Fibroblast of lung (primary cell): Measurements from ENCODE around the gene SLC35E1. TPM values are rescaled to one million over a fixed set of nuclear protein-coding genes. Genes with fewer than 3 reads are reported as not detected.

Experiments
- DNase-seq, 2 donors: peaks; one replicate each; pipeline versions ENCODE4 v3.0.0 to v3.0.0-alpha.2; 2010; ENCODE audit warnings: low read depth in 2 of 2
- H2AFZ ChIP-seq: 2 replicates; pipeline ENCODE4 v1.5.1; 2012; ENCODE audit warnings: low read length, control low read depth, inconsistent platforms
- H3K27ac ChIP-seq: 2 replicates; pipeline ENCODE4 v1.5.1; 2011; ENCODE audit warnings: low read length, control low read depth; ENCODE audit not compliant: insufficient read depth
- H3K27me3 ChIP-seq: 2 replicates; pipeline ENCODE4 v1.5.1; 2011; ENCODE audit warnings: mild to moderate bottlenecking, low read length; ENCODE audit not compliant: control insufficient read depth, insufficient read depth
- H3K36me3 ChIP-seq: 2 replicates; pipeline ENCODE4 v1.5.1; 2011; ENCODE audit warnings: low read length; ENCODE audit not compliant: control insufficient read depth, insufficient read depth
- H3K4me1 ChIP-seq: 2 replicates; pipeline ENCODE4 v1.5.1; 2011; ENCODE audit warnings: low read length; ENCODE audit not compliant: control insufficient read depth, insufficient read depth; ENCODE audit errors: extremely low read depth
- H3K4me2 ChIP-seq: 2 replicates; pipeline ENCODE4 v1.5.1; 2011; ENCODE audit warnings: low read length, control low read depth; ENCODE audit not compliant: insufficient read depth; ENCODE audit errors: extremely low read depth
- H3K4me3 ChIP-seq, 4 experiments: fragments of 200-600 bp in 1 of 4; sonication (generic) in 1 of 4; replicated peaks in 1 of 4; 2 replicates each; pipeline ENCODE4 v1.5.1; 2011 to 2016; ENCODE audit warnings: low read length in 4 of 4, low read depth in 3 of 4, mild to moderate bottlenecking in 3 of 4, control low read depth in 2 of 4, inconsistent platforms in 1 of 4, mixed read lengths in 1 of 4; ENCODE audit not compliant: insufficient read depth in 1 of 4; ENCODE audit errors: control extremely low read depth in 1 of 4
- H3K79me2 ChIP-seq: 2 replicates; pipeline ENCODE4 v1.5.1; 2012; ENCODE audit warnings: mild to moderate bottlenecking, low read length, inconsistent platforms; ENCODE audit not compliant: control insufficient read depth, insufficient read depth
- H3K9ac ChIP-seq: 2 replicates; pipeline ENCODE4 v1.5.1; 2011; ENCODE audit warnings: mild to moderate bottlenecking, low read length, control low read depth; ENCODE audit not compliant: insufficient read depth
- H3K9me3 ChIP-seq: 2 replicates; pipeline ENCODE4 v1.5.1; 2012; ENCODE audit warnings: low read depth, low read length; ENCODE audit not compliant: control insufficient read depth, insufficient read depth
- H4K20me1 ChIP-seq: 2 replicates; pipeline ENCODE4 v1.5.1; 2011; ENCODE audit warnings: low read length; ENCODE audit not compliant: control insufficient read depth, insufficient read depth; ENCODE audit errors: extremely low read depth
- EZH2 ChIP-seq: IDR thresholded peaks from 2 replicates; pipeline ENCODE4 v1.5.1; 2012; ENCODE audit warnings: low read length, control low read depth, mild to moderate bottlenecking; ENCODE audit errors: missing control alignments
- polyA plus RNA-seq, 2 donors: library from polyadenylated mRNA; depleted of rRNA in 1 of 2; stranded (reverse) in 1 of 2; unstranded in 1 of 2; fragments of >200 nt; gene quantifications; 2 replicates each; pipeline ENCODE4 v1.2.1, GENCODE V29; 2011 to 2012; ENCODE audit warnings: missing spikeins in 1 of 2
- total RNA-seq: library from RNA; depleted of rRNA; stranded (reverse); fragments of >200 nt; gene quantifications from 2 replicates; pipeline ENCODE4 v1.2.1, GENCODE V29; 2014
- TF ChIP-seq, protein P1 (sequence below), 2 donors: IDR thresholded peaks in 1 of 2; conservative IDR thresholded peaks in 1 of 2; 1 replicate in 1 of 2; 2 replicates in 1 of 2; pipeline ENCODE4 v1.5.1; 2011 to 2012; ENCODE audit warnings: low read length in 2 of 2, control low read depth in 1 of 2, inconsistent platforms in 1 of 2, low read depth in 1 of 2, mild to moderate bottlenecking in 1 of 2

SLC35E1 gene
- total and polyA plus RNA-seq, 2 donors (not counting 1 experiment from before 2014, with no cell fraction given) = 19.0 to 36.1 TPM

DNA sequence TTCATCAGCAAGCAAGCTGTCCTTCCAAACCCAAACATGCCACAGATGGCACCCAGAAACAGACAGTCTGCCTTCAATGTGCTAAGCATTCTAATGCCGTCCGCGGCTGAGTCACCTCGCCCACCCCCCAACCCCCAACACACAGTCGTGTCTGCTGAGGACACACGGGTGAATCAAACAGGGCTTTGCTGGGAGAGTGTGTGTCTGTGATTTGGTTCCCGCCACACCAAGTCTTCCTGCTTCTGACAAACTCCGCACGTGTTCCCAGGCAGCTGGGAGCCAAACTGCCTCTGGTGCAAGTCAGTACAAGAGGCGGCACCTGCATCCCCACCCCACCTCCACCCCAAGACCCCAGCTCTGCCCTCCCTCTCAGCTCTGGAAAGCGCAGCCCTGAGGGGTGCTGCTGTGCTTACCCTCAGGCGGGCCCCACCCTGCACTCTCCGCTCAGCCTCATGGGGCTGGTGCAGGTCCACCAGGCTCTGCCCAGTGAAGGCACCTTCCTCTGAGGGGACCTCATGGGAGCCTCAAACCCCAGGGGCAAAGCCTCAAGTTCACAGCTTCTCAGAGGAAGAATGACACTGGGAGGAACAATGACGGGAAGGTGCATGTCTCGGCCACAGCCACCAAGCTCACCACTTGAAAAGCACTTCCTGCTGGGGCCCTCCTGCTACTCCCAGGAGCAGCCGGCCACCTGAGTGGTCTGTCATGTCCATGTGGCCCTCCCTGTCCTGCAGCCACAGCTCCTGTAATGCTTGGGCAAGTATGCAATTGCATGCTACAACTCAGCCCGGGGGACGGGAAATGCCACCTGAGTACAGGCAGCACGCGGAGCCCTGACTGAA is 15.0 kb upstream of the SLC35E1 start:
- peaks cover 10% of the 10 kb centered on the region for H4K20me1 ChIP-seq
- H3K9ac ChIP-seq = no peak overlapping the region
- peaks cover 88% of the 10 kb centered on the region for H3K79me2 ChIP-seq
- H3K9me3 ChIP-seq = no peaks in the 10 kb centered on the region
- no peak overlapping the region for H3K27ac ChIP-seq
- H3K27me3 ChIP-seq = no peaks in the 10 kb centered on the region
- TF ChIP-seq, protein P1, sequence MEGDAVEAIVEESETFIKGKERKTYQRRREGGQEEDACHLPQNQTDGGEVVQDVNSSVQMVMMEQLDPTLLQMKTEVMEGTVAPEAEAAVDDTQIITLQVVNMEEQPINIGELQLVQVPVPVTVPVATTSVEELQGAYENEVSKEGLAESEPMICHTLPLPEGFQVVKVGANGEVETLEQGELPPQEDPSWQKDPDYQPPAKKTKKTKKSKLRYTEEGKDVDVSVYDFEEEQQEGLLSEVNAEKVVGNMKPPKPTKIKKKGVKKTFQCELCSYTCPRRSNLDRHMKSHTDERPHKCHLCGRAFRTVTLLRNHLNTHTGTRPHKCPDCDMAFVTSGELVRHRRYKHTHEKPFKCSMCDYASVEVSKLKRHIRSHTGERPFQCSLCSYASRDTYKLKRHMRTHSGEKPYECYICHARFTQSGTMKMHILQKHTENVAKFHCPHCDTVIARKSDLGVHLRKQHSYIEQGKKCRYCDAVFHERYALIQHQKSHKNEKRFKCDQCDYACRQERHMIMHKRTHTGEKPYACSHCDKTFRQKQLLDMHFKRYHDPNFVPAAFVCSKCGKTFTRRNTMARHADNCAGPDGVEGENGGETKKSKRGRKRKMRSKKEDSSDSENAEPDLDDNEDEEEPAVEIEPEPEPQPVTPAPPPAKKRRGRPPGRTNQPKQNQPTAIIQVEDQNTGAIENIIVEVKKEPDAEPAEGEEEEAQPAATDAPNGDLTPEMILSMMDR (conservative IDR thresholded peaks at IDR 0.05 in 1 of 2, IDR thresholded peaks at IDR 0.05 in 1 of 2; ENCODE audit: low read depth in 1 of 2, low read length in 2 of 2) = no peak
- TF ChIP-seq EZH2 = no peak
- H3K4me1 ChIP-seq = peaks cover 10% of the 10 kb centered on the region
- H3K4me2 ChIP-seq = no peak overlapping the region
- no peak overlapping the region for H2AFZ ChIP-seq
- peak; percentile 9 to 71 for DNase-seq
- no peaks in the 10 kb centered on the region for H3K36me3 ChIP-seq
- no peak overlapping the region for H3K4me3 ChIP-seq

DNA sequence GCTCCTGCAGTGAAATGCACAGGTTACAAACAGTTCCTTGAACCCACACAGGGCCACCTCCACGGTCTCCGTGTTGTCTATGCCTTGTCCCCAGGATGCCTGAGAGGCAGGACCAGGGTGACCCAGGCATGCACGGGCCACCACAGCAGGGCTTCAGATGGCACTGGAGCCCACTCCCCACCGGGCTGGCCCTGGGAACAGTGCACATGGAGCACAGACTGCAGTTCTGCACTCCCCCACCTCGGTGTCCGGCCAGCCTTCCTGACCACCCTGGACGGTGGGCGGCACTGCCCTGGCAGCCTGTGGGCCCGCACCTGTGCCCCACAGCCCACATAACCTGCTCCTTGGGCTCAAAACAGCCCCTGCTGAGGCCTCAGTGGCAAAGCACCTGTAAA is 14.3 kb upstream of the SLC35E1 start:
- no peak for DNase-seq
- Histone ChIP-seq H3K36me3 (no peaks in the 10 kb centered on the region), H3K27me3 (no peaks in the 10 kb centered on the region), H3K4me3 (no peak overlapping the region), H3K4me2 (no peak overlapping the region), H2AFZ (no peak overlapping the region), H3K9me3 (no peaks in the 10 kb centered on the region), H3K79me2 (peaks cover 88% of the 10 kb centered on the region), H3K27ac (no peak overlapping the region), H3K4me1 (peaks cover 14% of the 10 kb centered on the region), H4K20me1 (peaks cover 10% of the 10 kb centered on the region), H3K9ac (no peak overlapping the region)
- no peak for TF ChIP-seq EZH2

DNA sequence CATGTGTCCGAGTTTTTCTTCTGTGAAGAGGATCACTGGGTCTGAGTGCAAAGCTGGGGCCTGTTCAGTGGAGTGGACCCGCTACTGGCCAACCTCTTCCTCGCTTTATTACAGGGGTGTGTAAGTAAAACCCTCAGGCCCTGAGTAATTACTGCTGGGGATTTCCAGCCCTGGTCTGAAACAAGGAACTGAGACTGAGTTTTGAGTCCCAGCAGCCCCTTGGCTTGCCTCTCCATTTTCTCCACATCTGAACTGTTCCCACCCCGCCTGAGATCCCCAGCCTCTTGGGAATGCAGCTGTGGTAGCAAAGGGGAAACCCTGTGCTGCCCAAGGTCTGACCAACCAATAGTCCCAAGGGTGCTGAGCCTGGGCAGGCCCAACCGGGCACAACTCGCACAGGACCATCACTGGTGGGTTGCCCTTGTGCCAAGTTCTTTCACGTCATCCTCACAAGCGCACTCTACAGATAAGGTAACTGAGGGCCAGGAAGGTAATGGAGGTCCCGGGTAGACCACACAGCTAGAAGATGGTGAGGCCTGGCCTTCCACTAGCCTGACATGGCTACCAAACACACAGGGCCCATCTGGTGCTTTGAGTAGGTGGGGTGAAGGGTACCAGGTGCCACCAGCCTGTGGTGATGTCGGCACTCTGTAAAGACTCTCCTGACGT is 13.7 kb upstream of the SLC35E1 start:
- no peak for DNase-seq
- no peaks in the 10 kb centered on the region for H3K27me3 ChIP-seq

More for the DNA sequence above, 13.7 kb upstream of the SLC35E1 start:
- Histone ChIP-seq H3K79me2 (peaks cover 90% of the 10 kb centered on the region), H3K9me3 (no peaks in the 10 kb centered on the region), H3K4me3 (no peak overlapping the region), H3K27ac (no peak overlapping the region), H4K20me1 (peaks cover 10% of the 10 kb centered on the region), H2AFZ (no peak overlapping the region), H3K36me3 (no peaks in the 10 kb centered on the region), H3K9ac (no peak overlapping the region), H3K4me2 (no peak overlapping the region), H3K4me1 (peaks cover 16% of the 10 kb centered on the region)
- TF ChIP-seq, protein P1 (conservative IDR thresholded peaks at IDR 0.05 in 1 of 2, IDR thresholded peaks at IDR 0.05 in 1 of 2; ENCODE audit: low read depth in 1 of 2, low read length in 2 of 2) = no peak
- no peak for TF ChIP-seq EZH2
